HG03025 (cell line): Measurements from ENCODE around the gene MRE11.
"Not testable (repeated sequence)": the region's sequence is repeated elsewhere in the genome, so short reads cannot be mapped to it uniquely, and the experiment has no call there.

Experiments
- ATAC-seq: cut with Tn5 transposase; IDR thresholded peaks from one replicate; pipeline ENCODE4 v1.9.1; 2021; ENCODE audit warnings: mild to moderate bottlenecking, moderate library complexity; ENCODE audit not compliant: unreplicated experiment, low FRiP score

The MRE11 gene

GRCh38 chr11:94433049-94433448 is 60.6 kb downstream of the MRE11 start:
- no peak for ATAC-seq

GRCh38 chr11:94424662-94425061 is 69.0 kb downstream of the MRE11 start:
- no peak for ATAC-seq

- ATAC-seq = no peak
Observed at GRCh38 chr11:94424011-94424410, 69.6 kb downstream of the MRE11 start.

- ATAC-seq = no peak
Observed at GRCh38 chr11:94423507-94423906, 70.1 kb downstream of the MRE11 start.

GRCh38 chr11:94418123-94418765 is 75.4 kb downstream of the MRE11 start:
- ATAC-seq = no peak

- no peak for ATAC-seq
Observed at GRCh38 chr11:94417386-94417987, 76.2 kb downstream of the MRE11 start.

GRCh38 chr11:94405062-94405833 is 88.4 kb downstream of the MRE11 start:
- no peak for ATAC-seq

- no peak for ATAC-seq
Observed at GRCh38 chr11:94402355-94402754, 91.3 kb downstream of the MRE11 start.

GRCh38 chr11:94401773-94402265 is 91.8 kb downstream of the MRE11 start:
- ATAC-seq = no peak

GRCh38 chr11:94400839-94401772 is 92.5 kb downstream of the MRE11 start, which contains the start of gene GPR83:
TSS of gene GPR83 (minus strand) at chr11:94401419. CDS start at chr11:94401247, 172 bp downstream.
- no peak for ATAC-seq

- ATAC-seq = no peak
Observed at GRCh38 chr11:94400457-94400838, 93.2 kb downstream of the MRE11 start.

- no peak for ATAC-seq
Observed at GRCh38 chr11:94400050-94400449, 93.6 kb downstream of the MRE11 start.

- ATAC-seq = no peak
Observed at GRCh38 chr11:94398101-94398500, 95.5 kb downstream of the MRE11 start.

- ATAC-seq = no peak
Observed at GRCh38 chr11:94396282-94396681, 97.4 kb downstream of the MRE11 start.

GRCh38 chr11:94391937-94392336 is 101.7 kb downstream of the MRE11 start:
- not testable (repeated sequence) for ATAC-seq

GRCh38 chr11:94379613-94380012 is 114.0 kb downstream of the MRE11 start:
- no peak for ATAC-seq

GRCh38 chr11:94376841-94377240 is 116.8 kb downstream of the MRE11 start:
- no peak for ATAC-seq

GRCh38 chr11:94370576-94370975 is 123.1 kb downstream of the MRE11 start:
- not testable (repeated sequence) for ATAC-seq
